M059J (cell line): ENCODE measurements around the gene INTS1. TPM values are rescaled to one million over a fixed set of nuclear protein-coding genes. Genes with fewer than 3 reads are reported as not detected.
"Not testable (repeated sequence)": the region's sequence is repeated elsewhere in the genome, so short reads cannot be mapped to it uniquely, and the experiment has no call there.

Experiments used
- DNase-seq: peaks from one replicate; pipeline ENCODE4 v3.0.0-alpha.2; 2012; ENCODE audit warnings: low read depth
- total RNA-seq: library from RNA; depleted of rRNA; stranded (reverse); fragments of >200 nt; shearing (Covaris generic); gene quantifications from 2 replicates; pipeline ENCODE4 v1.2.3, GENCODE V29; 2014

The INTS1 gene
- total RNA-seq, 1 experiment from 2014 or later = 55.0 TPM

DNA sequence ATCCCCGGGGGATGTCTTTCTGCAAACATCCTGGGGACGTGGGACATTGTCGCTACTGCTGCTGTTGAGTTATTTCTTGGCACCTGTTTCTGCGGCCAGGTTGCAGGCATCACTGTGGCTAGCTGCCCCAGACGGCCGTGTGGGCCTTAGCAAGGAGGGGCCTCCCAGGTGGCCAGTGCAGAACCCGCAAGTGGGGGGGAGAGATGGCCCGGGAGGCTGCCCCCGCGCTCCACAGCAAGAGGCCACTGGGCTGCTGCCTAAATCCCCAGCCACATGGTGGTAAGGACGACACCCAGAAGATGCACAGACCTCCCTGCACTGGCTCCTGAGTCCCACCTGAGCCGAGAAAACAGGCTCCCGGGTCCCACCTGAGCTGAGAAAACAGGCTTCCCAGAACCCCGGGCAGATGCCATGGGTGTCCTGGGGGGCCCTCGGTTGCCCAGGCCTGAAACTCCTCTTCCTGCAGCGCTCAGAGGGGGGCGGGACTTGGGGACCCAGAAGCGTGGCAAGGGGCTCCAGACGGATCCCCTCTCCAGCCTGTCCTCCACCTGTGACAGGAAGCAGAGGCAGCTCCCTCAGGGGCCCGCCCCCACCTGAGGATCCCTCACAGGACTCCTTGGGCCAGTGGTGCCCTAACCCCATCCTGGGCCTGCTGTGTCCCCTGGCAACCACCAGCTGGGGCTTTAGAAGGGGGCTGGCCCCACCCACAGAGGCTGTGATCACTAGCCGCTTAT is 25.4 kb upstream of the INTS1 start:
- no peak for DNase-seq

DNA sequence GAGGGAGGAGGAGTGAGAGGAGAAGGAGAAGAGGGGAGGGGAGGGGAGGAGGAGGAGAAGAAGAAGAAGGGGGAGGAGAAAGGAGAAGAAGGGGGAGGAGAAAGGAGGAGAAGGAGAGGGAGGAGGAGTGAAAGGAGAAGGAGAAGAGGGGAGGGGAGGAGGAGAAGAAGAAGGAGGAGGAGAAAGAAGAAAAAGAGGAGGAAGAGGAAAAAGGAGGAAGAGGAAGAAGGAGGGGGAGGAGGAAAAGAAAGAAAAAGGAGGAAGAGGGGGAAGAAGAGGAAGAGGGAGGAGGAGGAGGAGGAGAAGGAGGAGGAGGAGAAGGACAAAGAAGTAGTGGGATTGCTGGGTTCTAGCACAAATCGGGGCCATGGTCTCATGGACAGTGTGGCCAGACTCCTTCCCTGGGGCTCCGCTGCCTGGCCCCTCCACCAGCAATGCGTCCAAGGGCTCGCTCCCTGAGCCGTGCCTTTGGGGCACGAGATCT is 22.1 kb upstream of the INTS1 start:
- DNase-seq = no peak

DNA sequence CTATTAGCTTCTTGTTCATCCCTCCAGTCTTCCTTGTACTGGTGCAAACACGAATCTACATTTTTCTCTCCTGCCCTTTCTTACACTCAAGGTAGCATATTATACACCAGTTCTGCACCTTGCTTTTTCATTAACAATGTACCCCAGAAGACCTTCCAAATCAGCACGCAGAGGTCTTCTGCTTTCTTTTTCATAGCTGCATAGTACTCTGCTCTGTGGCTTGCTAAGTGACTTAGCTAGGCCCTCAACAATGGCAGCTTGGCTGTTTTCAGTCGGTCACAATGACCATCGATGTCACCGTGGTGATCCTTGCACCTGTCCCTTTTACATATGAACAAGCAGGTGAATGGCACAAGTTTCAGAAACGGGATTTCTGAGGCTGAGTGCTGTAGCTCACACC is 21.2 kb upstream of the INTS1 start:
- no peak for DNase-seq

DNA sequence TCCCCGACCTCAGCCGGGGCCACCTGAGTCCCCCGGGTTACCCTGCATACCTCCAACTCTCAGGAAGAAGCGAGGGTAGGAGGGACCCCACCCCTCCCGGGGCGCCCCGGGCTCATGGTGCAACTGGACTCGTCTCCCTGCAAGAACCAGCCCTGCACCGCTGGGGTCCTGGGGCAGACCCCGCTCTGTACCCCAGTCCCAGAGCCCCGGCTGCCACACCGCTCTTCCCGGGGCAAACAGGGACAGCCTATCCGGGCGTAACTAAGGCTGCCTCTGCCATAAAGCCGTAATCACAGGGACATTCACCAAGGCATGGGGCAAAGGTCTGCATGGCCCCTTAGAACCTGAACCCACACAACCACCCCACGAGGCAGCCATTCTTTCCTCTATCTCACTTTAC is 19.7 kb upstream of the INTS1 start:
- no peak for DNase-seq

DNA sequence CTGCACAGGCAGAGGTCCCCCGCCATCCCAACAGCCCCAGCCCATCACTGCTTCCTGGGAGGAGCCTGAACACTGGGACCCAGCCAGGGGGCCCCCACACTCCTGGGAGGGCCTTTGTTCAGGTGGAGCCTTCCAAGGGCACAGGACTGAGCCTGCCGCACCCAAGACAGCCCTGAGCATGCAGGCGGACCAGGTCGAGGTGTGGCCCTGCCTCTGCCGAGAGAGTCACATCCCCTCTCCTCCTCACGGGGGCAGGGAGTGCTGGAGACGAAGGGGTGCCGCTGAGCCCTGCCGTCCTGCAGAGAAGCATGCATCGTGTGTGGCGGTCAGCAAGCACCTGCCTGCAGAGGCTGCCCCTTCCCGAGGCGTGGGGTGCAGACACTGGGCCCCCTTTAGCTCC is 19.0 kb upstream of the INTS1 start:
- no peak for DNase-seq

DNA sequence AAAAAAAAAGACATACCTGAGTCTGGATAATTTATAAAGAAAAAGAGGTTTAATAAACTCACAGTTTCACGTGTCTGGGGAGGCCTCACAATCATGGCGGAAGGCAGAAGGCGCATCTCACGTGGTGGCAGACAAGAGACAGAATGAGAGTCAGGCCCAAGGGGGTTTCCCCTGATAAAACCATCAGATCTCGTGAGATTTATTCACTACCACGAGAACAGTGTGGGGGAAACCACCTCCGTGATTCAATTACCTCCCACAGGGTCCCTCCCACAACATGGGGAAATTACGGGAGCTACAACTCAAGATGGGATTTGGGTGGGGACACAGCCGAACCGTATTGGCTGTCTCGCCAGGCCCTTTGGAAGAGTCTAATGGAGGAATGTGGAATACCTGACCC is 17.3 kb upstream of the INTS1 start:
- no peak for DNase-seq

DNA sequence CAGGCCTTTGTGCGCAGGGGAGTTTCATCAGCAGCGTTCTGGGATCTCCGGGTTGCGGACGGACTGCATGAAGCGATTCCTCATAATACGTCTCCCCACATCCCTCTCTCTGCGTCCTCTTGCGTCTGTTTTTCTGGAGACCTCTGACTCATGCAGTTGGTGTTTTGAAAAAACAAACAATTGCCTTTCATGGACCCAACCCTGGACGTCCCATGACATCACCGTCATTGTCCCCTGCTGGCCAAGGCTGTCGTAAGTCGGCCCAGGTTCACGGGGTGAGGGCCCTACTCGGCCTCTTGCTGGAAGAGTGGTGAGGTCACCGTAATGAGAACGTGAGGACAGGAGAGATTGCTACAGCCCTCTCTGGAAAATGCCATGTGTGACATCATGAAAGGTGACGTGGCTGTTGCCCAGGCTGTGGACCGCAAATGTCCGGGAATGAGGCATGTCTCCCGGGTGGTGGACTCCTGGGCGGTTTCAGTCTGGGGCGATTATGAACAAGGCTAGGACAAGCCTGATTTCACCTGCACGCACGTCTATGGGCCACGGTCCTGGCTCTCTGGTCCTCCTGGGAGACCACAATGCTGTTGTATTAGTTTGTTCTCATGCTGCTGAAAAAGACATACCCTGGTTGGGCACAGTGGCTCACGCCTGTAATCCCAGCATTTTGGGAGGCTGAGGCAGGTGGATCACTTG is 16.5 kb upstream of the INTS1 start:
- DNase-seq = peak; percentile 99

DNA sequence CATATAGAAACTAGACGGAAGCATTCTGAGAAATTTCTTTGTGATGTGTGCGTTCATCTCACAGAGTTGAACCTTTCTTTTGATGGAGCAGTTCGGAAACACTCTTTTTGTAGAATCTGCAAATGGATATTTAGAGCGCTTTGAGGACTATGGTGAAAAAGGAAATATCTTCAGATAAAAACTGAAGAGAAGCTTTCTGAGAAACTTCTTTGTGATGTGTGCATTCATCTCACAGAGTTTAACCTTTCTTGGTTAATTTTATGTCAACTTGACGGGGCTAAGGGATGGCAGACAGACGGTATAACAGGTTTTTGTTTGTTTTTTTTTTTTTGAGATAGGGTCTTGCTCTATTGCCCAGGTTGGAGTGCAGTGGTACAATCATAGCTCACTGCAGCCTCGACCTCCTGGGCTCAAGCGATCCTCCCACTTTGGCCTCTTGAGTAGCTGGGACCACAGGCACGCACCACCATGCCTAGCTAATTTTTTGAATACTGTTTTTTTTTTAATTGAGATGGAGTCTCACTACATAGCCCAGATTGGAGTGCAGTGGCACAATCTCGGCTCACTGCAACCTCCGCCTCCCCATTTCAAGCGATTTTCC is 15.2 kb upstream of the INTS1 start:
- DNase-seq = not testable (repeated sequence)

DNA sequence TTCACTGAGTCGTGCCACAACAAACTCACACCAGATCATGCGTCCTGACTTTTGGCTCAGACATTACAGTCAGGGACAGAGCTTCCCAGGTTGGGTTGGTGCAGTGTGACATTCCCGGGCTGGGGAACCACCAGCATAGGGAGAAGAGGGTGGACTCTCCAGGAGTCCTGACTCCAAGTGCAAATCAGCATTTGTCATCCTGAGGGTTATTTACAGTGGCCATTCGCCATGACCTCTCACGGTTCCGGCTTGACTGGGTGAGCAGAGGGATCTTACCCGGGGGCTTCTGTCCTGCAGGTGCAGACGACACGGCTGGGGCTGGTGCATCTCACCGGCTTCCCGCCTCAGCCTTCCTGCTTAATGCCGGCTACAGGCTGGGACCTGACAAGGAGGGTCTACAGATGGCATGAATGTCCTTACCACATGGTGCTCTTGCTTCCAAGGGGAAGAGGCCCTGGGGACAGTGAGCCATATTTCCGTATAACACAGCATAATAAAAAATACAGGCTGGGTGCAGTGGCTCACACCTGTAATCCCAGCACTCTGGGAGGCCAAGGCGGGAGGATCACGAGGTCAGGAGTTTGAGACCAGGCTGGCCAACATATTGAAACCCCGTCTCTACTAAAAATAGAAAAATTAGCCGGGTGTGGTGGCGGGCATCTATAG is 12.5 kb upstream of the INTS1 start:
- peak; percentile 67 for DNase-seq

DNA sequence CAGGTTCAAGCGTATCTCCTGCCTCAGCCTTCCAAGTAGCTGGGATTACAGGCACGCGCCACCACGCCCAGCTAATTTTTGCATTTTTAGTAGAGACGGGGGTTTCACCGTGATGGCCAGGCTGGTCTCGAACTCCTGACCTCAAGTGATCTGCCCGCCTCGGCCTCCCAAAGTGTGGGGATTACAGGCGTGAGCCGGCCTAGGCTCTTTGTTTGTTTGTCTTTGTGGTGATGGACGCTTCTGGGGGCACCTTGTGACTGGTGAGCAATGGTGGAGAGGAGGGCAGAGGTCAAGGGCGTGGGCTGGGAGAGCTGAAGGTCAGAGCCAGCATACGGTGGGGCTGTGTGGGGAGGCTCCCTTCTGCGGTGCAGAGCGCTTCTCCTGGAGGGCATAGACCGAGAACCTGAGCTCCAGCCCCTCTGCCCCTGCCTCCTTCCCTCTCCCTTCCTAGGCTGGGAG is 11.3 kb upstream of the INTS1 start:
- not testable (repeated sequence) for DNase-seq

DNA sequence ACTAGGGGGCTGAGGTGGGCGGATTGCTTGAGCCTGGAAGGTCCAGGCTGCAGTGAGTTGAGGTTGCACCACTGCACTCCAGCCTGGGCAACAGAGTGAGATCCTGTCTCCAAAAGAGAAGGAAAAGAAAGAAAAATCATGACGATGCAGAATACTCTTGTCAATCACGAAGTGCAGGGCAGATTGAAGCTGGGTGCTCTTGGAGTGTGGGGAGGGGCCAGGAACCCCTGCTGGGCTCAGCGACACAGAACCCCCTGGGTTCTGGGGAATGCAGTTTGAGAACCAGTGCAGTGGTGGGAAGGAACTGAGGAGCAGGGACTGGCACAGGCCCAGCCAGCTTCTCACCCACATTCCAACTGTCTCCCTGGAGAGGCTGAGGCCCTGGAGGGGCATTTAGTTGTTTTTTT is 10.8 kb upstream of the INTS1 start:
- peak; percentile 56 for DNase-seq

DNA sequence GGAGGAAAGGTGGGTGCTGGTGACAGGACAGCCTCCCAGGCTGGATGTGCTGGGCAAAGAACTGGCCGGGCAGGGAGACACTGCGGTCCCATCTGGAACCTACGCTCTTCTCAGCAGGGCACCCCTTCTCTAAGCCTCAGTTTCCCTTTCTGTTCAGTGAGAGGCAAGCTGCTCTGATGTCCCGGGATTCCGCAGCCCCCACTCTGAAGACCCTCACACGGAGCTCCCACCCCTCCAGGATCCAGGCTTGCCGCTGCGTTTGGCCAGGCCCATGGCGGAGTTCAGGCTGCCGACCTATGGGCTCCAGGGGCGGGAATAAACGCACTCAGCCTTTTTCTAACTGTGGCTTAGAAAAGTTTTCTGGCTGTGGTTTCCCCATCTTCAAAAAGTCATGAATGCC is 10.2 kb upstream of the INTS1 start:
- no peak for DNase-seq

DNA sequence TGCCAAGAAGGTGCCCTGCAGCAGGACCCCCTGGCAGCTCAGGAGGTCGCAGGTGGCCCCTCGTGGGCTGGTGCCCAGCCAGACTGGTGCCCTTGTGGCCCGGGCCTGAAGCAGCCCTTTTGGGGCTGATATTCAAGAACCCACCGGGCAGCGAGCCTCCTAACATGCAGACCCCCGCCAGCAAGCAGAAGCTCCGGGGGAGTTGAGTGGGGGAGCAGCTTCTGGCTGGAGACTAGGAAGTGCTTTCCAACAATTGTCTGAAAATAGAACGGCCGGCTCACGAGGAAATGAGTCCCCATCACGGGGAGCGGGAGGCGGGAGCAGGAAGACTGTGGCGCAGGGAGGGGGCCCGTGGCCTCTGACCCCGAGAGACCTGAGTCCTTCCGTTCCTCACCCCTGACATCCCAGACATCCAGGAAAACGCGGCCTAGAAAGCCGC is 9.5 kb upstream of the INTS1 start:
- DNase-seq = peak; percentile 52

DNA sequence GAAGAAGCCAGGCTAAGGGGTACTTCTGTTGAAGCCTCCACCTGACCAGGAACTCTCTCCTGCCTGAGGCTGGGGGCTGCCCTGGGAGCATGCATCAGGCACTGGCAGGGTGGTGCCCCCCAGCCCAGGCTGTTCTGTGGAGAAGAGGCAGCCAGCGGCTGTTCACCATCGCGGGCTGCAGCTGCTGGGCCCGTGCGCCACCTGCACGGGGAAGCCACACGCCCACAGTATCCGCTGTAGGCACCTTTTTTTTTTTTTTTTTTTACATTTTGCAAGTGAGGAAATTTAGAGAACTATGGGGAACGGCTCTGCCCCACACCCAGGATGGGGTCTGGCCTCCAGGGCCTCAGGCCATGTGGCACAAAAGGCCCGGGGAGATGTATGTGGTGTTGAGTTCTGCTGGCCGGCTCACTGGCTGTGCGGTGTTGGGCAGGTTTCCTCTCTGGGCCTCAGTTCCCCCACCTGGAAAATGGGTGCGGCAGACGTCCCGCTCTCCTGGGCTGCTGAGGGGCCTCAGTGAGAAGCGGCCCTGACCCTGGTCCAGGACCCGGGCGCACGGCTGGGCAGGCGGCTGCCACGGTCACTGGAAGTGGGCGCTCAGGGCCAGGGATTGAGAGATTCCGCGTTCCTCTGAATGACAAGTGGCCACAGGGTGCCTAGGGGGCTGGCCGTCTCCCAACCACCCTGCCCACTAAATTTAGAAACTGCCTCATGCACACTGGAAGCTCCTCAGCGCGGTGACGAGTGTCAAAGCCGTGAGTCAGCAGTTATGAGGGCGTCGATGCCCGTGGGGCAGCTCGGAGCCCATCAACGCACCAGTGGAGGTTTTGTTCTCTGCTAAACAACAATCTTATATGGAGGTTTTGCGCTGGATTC is 8.8 kb upstream of the INTS1 start:
- peak; percentile 99 for DNase-seq

DNA sequence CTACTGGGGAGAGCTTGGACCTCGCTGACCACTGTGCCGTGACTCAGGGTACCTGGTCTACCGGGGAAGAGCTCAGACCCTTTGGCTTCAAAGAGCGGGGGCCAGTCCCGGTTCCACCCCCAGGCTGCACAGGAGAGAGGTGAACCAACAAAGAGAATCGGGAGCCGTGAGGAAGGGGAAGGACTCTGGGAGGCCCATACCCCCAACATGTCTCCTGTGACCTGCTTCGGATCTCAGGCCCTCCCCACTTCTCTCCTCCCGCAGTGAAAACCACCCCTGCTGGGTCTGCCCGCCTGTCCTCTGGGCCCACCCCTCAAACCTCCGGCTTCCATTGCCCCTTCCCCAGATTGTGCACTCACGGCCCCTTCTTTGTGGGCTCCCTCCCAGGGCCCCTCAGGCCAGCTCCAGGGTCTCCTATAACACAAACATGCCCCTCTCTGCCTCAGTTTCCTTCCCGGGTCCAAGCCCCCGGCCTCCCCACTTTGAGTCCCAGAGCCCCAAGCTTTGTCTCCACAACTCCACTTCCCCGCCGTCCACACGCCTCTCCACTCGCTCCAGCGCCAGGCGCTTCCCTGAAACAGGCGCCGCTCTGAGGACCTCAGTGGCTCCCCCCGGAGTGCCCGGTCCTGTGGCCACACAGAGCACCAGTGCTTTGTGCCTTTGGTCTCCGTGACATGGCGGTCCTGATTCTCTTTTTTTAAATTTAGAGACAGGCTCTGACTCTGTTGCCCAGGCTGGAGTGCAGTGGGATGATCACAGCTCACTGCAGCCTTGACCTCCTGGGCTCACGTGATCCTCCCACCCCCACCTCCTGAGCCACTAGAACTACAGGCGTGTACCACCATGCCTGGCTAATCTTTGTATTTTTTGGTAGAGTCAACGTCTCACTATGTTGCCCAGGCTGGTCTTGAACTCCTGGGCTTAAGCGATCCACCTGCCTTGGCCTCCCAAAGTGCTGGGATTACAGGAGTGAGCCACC is 7.5 kb upstream of the INTS1 start:
- DNase-seq = no peak

DNA sequence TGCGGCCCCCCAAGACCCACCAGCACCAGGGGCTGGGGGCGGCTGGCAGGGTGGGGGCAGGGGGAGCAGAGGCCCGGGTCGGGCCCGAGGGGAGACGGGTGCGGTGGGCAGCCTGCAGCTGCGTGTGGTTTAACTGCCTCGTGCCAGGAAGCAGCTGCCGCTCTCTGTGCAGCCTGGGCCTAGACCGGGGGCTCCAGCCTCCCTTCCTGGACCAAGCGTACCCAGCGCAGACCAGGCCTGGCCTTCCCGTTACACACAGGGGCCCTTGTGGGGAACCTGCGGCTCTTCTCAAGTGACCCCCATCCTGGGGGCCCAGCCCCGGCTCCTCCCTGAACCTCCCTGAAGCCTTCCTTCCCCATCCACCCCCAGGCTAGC is 6.6 kb upstream of the INTS1 start:
- no peak for DNase-seq

DNA sequence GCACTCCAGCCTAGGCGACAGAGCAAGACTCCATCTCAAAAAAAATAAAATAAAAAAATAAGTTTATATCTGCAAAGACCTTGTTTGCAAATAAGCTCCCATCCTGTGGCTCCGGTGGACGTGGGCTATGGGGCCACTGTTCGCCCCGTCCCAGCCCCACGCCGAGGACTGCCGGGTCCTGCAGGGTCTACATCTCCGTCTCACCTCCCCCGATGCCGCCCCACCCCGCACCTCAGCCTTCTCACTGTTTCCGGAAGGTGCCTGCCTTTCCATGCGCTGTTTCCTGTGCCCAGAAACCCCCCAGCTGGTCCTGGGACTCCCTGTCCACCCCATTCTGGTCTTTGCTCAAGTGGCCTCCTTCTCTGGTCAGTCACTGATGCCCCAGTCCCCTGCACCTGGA is 5.0 kb upstream of the INTS1 start:
- DNase-seq = no peak

DNA sequence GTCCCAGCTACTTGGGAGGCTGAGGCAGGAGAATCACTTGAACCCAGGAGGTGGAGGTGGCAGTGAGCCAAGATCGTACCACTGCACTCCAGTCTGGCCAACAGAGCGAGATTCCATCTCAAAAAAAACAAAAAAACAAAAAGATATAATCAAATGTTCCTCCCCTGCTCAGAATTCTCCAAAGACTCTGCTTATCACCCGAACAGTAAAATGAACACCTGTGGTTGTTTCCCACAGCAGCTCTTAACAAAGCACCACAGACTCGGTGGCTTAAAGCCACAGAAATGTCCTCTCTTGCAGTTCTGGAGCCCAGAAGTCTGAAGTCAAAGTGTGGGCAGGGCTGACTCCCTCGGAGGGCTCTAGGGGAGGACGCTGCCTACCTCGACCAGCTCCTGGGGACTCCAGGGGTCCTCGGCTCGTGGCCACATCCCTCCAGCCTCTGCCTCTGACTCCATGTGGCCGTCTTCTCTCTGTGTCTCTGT is 4.1 kb upstream of the INTS1 start:
- no peak for DNase-seq

DNA sequence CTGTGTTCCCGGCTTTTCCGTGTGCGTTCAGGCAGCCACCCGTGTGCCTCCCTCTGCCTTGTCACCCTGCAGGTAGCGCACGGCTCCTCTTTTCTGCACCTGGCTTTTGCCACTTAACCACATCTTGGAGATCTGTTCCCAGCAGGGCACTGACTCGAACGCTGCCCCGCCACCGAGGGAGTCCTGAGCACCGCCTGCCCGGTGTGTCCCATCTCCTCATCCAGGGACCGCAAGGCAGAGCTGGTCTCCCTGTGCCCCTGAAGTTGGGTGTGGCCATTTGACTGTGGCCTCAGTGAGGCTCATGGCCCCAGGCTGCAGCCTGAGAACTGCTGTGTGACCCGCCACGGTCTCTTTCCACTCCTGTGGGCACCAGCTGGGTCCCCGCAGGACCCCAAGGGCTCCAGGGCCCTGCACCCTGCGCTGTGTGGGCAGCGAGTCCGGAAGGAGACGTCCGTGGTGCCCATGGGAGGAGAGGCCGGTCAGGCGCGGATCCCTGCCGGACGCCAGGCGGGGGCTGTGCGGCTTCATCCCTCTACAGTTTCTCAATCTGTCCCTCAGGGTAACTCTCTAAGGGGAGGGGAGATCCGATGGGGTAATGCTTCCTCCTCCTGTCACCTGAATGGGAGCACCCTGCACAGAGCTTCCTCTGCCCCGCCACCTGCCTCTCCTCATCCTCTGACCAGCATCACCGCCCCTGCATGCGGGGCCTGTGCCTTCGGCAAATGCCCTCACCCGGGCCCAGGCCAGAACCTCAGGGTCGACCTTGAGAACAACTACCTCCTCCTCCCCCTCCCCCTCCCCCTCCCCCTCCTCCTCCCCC is 1.8 kb upstream of the INTS1 start:
- DNase-seq = no peak
